Central memory CD4-positive, alpha-beta T cell (primary cell): Measurements from ENCODE around the gene JOSD2.
A peak's percentile ranks its signal among the peaks of the same experiment; 100 is the strongest.

ENCODE experiments used
- DNase-seq: peaks from one replicate; pipeline ENCODE4 v3.0.0; 2022

JOSD2 gene

DNA sequence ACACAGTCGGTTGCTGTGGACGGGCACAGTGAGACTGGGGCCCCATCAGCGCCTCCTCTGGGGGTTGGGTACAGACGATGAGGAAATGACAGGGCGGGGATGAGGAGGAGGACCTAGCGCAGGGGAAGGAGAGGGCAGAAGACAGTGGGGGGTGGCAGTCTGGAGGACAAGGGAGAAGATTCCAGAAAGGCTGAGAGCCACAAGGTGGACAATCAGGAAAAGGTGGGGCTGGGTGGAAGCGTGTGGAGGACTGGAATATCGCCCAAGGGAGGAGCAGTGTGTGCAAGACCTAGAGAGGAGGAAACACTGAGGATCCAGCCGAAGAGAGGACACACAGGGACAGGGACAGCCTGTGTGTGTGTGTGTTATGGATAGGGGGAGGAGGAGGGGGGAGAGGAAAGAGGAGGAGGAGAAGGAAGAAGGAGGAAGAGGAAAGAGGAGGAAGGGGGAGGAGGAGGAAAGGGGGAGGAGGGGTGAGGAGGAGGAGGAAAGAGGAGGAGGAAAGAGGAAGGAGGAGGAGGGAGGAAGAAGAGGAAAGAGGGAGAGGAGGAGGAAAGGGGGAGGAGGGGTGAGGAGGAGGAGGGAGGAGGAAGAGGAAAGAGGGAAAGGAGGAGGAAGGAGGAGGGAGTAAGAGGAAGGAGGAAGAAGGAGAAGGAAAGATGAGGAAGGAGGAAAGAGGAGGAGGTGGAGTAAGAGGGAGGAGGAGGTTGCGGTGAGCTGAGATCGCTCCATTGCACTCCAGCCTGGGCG, 18.5 kb downstream of the JOSD2 start:
- DNase-seq: peak; percentile 24

DNA sequence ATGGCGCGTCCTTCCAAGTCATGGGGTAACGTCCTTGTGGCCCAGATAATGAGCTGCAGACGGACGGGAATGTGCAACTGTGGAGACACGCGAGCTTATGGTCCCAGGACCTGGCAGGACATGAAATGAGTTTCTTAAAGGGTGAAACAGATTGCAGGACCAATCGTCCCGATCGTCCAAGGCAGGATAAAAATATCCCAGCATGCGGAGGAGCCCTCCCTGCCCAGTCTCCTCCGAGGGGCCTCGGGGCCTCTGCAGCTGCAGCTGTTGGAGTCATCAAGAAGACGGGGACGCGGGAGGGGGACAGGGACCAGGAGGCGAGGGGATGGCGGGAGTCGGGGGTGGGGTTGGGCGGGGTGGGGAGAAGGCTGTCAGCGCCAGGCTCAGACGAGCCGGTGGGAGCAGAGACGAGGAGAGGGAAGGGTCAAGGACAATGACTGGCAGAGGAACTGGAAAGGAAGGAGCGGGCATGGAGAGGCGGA, 20.0 kb downstream of the JOSD2 start:
- no peak for DNase-seq

- no peak for DNase-seq
Measured at GRCh38 chr19:50490411-50490811, 20.6 kb downstream of the JOSD2 start.

DNA sequence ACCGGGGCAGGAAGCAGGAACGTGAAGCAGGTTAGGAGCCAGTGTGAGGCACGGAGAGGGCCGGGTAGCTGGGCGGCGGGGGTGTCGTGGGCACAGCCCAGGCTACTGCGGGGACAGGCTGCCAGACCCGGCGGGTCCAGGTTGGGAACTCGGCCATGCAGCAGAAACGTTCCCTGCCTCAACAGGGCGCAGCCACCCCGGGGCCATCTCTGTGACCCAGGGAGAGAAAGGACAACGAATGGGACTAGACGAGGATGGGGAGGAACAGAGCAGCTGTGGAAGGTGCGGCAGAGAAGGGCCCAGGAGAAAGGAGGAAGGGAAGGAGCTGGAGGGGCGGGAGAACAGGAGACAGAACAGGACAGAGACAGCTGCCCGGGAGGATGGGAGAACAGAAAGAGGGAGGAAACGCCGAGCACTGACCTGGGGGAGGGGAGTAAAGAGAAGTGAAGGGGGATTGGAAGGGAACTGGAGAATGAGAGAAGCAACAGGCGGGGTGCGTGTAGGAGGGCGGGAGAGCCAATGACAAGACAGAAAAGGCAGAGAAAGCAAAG, 21.5 kb downstream of the JOSD2 start:
- DNase-seq: no peak

DNA sequence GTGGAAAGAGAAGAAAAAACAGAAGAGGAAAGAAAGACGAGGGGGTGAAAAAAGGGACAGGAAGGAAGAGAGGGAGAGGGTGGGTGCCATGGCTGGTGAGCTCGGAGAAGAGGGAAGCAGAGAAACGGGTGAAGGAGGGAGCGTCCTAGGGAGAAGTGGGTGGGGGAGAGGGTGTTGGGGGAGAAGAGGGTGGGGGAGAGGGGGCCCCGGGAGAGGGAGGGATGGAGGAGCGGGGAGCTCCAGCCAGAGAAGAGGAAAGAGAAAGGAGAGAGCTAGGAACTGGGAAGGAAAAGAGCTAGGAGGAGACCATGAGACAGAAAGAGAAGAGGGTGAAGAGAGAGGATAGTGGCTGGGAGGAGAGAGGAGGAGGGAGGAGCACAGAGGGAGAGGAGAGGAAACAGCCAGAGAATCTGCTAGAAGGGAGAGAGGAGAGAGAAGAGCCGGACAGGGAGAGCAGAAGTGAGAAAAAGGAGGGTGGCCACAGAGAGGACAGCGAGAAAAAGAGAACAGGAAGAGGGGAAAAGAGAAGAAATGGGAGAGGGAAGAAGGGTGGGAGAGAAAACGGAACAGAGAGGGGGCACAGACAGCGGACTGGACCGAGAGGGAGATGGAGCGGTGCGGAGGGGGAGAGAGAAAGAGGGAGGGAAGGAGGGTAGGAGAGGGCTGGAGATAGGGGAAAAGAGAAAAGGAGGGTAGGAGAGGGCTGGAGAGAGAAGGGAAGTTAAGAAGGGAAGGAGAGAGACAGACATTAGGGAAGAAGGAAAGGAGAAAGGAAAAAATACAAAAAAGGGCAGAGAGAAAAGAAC, 22.4 kb downstream of the JOSD2 start:
- no peak for DNase-seq

DNA sequence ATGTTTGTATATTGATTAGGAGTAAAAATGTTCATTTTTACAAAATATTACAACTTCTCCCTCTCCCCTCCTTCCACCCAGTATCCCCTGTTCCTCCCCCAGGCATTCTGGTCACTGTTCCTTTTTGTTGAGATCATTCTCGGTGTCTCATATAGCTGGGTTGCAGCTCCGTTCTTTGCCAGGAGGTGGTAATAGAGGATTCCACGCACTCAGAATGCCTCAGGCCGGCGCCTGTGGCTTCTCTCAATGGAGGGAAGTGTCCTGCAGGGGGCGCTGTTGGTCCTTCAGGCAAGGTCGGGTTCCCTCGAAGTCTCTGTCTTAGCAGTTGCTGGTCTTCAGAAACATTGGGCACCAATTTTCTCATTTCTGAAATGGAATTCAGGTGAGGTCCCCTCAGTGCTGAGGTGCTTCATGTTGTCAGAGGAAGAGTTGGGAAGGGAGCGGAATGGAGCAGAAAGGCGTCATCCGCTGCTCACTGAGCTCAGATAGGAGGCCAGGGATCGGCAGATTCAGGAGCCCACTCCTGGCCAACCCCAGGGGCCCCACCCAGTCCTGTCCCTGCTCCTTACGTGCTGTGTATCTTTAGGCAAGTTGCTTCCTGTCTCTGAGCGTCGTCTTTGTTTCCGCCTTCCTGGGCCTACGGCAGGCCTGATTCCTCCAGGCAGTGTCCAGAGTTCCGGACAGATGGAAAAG, 24.0 kb downstream of the JOSD2 start:
- peak; percentile 27 for DNase-seq

DNA sequence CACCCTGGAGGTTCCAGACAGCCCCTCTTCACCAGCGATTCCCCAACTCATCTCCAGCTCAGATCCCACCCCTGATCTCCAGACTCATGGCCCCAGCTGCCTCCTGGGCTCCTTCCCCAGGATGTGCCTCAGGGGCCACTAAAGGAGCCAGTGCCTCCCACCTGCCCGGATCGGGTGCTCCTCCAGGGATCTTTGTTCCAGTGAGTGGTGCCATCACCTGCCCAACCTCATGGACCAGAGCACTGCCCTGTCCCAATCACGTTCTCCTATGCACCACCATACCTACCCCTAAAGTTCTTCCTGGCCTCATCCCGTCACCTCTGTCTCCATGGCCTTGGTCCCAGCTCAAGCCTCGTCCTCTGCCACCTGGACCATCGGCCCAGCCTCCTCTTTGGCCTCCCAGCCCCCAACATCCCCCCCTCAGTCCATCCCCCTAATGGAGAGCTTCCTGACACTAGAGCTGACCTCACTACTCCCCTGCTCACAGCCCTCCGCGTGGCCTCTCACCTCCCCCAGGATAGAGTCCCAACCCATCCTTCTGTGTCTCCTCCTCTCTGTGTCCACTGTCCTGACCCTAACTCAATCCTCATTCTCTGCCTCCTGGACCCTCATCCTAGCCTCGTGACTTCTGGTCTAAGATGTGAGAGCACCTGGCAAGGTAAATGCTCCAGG, 25.6 kb downstream of the JOSD2 start:
- no peak for DNase-seq

- DNase-seq: no peak
Measured at GRCh38 chr19:50482916-50483315, 28.1 kb downstream of the JOSD2 start.

- DNase-seq: no peak
Measured at GRCh38 chr19:50482271-50482855, 28.6 kb downstream of the JOSD2 start.

DNA sequence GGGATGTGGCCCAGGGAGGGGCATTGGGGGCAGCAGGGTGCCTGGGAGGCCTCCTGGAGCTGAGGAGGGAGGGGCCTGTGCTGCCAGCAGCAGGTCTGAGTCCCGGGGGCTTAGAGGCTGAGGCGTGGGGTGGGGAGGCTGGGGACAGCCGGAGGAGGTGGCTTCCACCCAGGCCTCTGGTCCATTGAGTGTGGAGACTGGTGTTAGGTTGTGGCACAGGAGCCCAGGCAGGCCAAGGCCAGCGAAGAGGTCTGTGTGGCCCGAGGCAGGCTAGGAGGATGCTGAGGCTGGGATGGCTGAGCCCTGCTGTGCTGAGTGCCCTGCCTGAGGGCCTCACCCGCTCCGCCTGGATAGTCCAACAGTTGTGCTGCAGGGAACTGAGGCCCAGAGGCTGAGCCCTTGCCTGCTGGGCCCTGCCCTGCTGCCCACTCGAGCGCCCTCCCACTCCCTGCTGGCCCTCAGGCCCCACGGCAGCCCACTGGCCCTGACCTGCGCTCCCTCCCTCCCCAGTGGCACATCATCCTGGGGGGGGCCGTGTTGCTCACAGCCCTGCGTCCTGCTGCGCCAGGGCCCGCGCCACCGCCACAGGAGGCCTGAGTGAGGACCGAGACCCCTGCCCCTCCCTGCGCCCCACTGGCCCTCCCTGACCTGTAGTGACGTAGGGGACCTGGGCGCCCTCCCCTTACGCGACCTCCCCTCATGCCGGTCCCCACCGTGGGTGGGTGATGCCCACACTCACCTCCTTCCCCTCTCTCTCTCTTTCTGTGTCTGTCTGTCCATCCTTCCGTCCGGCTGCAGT, 29.4 kb downstream of the JOSD2 start:
- no peak for DNase-seq

GRCh38 chr19:50480281-50481111, 30.5 kb downstream of the JOSD2 start:
- no peak for DNase-seq

GRCh38 chr19:50479761-50480251, 31.2 kb downstream of the JOSD2 start:
- no peak for DNase-seq

DNA sequence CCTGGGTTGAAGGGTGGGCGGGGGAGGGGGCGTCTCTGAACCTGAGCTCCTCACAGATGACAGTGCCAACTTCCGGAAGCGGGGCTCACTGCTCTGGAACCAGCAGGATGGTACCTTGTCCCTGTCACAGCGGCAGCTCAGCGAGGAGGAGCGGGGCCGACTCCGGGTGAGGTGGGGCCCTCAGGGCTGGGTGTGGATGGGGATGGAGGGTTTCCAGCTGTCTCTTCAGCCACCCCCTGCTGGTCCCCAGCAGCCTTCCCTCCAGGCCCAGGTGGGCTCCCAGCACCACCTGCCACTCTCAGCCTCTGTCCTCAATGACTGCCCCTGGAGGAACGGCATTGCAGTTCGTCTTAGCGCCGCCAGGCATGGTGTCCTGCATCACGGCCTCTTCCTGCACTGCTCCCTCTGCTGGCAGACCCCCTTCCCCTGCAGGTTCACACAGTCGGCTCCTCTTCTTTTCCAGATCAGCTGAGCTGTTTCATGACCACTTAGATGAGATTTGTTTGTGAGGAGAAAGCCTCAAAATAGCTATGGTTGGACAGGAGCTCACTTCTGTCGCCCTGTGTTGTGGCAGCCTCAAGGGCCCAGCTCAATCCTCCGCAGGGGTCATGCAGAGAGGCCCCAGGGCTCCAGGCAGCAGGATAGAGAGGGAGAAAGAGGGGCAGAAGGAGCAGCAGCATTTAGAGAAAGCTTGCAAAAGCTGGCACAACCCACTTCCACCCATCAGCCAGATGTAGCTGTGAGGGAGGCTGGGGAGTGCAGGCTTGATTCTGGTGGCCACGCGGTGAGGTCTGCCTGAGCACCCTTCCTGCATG, 31.9 kb downstream of the JOSD2 start:
- DNase-seq: no peak

- no peak for DNase-seq
Measured at GRCh38 chr19:50477751-50478515, 33.1 kb downstream of the JOSD2 start.

DNA sequence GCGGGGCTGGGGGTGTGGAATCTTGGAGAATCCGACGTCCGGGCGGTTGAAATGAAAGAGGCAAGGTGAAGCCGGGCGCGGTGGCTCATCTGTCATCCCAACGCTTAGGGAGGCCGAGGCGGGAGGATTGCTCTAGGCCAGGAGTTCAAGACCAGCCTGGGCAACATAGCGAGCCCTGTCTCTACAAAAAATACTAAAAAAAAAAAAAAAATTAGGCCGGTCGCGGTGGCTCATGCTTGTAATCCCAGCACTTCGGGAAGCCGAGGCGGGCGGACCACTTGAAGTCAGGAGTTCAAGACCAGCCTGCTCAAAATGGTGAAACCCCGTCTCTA, 34.1 kb downstream of the JOSD2 start:
- no peak for DNase-seq

DNA sequence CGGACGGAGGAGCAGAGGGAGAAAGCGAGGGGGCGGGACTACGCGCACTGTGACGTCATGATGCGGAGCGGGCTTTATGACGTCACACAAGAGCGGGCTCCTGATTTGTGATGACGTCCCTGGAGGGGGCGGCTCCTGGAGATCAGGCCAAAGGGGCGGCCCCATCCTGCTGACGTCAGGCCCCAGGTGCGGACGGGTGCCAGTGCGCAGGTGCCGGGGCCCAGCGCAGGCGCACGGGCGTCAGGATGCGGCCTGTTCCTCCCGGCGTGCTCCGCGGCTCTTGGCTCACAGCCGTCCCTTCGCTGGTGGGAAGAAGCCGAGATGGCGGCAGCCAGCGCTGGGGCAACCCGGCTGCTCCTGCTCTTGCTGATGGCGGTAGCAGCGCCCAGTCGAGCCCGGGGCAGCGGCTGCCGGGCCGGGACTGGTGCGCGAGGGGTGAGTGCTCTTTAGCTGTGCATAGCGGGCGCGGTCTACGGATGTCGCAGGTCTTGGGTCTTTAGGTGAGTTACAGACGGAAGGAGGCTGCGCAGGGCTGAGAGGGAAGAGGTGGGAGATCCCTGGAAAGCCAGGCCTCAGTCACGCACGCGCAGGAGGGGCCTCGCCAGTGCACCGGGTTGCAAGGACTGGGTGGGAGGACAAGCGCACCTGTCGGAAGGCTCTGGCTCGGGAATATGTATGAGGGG, 34.6 kb downstream of the JOSD2 start, which contains the start of the genes EMC10 and GARIN5A:
Gene EMC10 (plus strand): TSS at position 284 of the 683 bp plus-strand sequence. CDS start 38 bp downstream, at position 322.
Gene GARIN5A (minus strand): TSS at position 625 of the 683 bp plus-strand sequence. CDS start 460 bp downstream, at position 165.
- DNase-seq: peak; percentile 96

GRCh38 chr19:50475736-50476223, 35.2 kb downstream of the JOSD2 start:
- DNase-seq: no peak
